Keratinocyte (primary cell): ENCODE results near the gene TTLL8. TPM values are rescaled to one million over a fixed set of nuclear protein-coding genes. Genes with fewer than 3 reads are reported as not detected.

Experiments
- DNase-seq: peaks from one replicate; pipeline ENCODE4 v3.0.0-alpha.2; 2011; ENCODE audit warnings: low read depth, missing footprints, low spot score
- FAIRE-seq: peaks from 2 replicates; lab custom pipeline; 2011; peaks lifted over from hg19 to GRCh38; lab: Jason Lieb, UNC
- H2AFZ ChIP-seq: 2 replicates; pipeline ENCODE4 v1.6.0; 2012; ENCODE audit warnings: low read length, control low read depth, inconsistent platforms; ENCODE audit not compliant: control insufficient read depth
- H3K27ac ChIP-seq: 2 replicates; pipeline ENCODE4 v1.5.1; 2011; ENCODE audit warnings: low read length; ENCODE audit not compliant: control insufficient read depth, insufficient read depth
- H3K27me3 ChIP-seq: 3 replicates; pipeline ENCODE4 v1.6.0; 2011; ENCODE audit warnings: low read length; ENCODE audit not compliant: control insufficient read depth, insufficient read depth; ENCODE audit errors: extremely low read depth
- H3K36me3 ChIP-seq, 2 experiments: 2 replicates in 1 of 2; 3 replicates in 1 of 2; pipeline ENCODE4 v1.5.1; 2011; ENCODE audit warnings: low read length in 2 of 2, mild to moderate bottlenecking in 1 of 2; ENCODE audit not compliant: control insufficient read depth in 2 of 2, insufficient read depth in 2 of 2; ENCODE audit errors: extremely low read depth in 1 of 2
- H3K4me1 ChIP-seq: 3 replicates; pipeline ENCODE4 v1.5.1; 2011; ENCODE audit warnings: low read length; ENCODE audit not compliant: control insufficient read depth, insufficient read depth; ENCODE audit errors: extremely low read depth
- H3K4me2 ChIP-seq: 3 replicates; pipeline ENCODE4 v1.6.0; 2011; ENCODE audit warnings: low read depth, low read length; ENCODE audit not compliant: control insufficient read depth, insufficient read depth; ENCODE audit errors: extremely low read depth
- H3K4me3 ChIP-seq, 3 experiments: fragments of 200-600 bp in 1 of 3; sonication (generic) in 1 of 3; 2 replicates in 2 of 3; 3 replicates in 1 of 3; pipeline ENCODE4 v1.5.1; 2011 to 2016; ENCODE audit warnings: low read length in 3 of 3, mild to moderate bottlenecking in 3 of 3, control low read depth in 2 of 3, inconsistent platforms in 1 of 3, low read depth in 1 of 3, mixed read lengths in 1 of 3, mixed run types in 1 of 3, moderate library complexity in 1 of 3; ENCODE audit not compliant: control insufficient read depth in 2 of 3, insufficient read depth in 2 of 3; ENCODE audit errors: extremely low read depth in 1 of 3
- H3K79me2 ChIP-seq: 2 replicates; pipeline ENCODE4 v1.6.0; 2012; ENCODE audit warnings: low read length; ENCODE audit not compliant: control insufficient read depth, insufficient read depth
- H3K9ac ChIP-seq: 3 replicates; pipeline ENCODE4 v1.6.0; 2011; ENCODE audit warnings: low read length; ENCODE audit not compliant: control insufficient read depth, insufficient read depth; ENCODE audit errors: extremely low read depth
- H3K9me1 ChIP-seq: 3 replicates; pipeline ENCODE4 v1.6.0; 2011; ENCODE audit warnings: low read length; ENCODE audit not compliant: control insufficient read depth, insufficient read depth; ENCODE audit errors: extremely low read depth
- H3K9me3 ChIP-seq: 2 replicates; pipeline ENCODE4 v1.5.1; 2012; ENCODE audit warnings: low read depth, low read length; ENCODE audit not compliant: control insufficient read depth
- H4K20me1 ChIP-seq: 3 replicates; pipeline ENCODE4 v1.6.0; 2011; ENCODE audit warnings: low read length; ENCODE audit not compliant: control insufficient read depth, insufficient read depth; ENCODE audit errors: extremely low read depth
- EZH2 ChIP-seq: IDR thresholded peaks from one replicate; pipeline ENCODE4 v1.6.1; 2012; ENCODE audit warnings: inconsistent platforms, mild to moderate bottlenecking, low read length, moderate library complexity
- dilution Hi-C: fragments of 300-500 bp; cut with MboI; formaldehyde crosslinking; loops from one replicate; pipeline ENCODE4 v1.7.0; 2020; ENCODE audit warnings: low sequenced_read_pairs; ENCODE audit not compliant: extremely low pct_ligation_motif_present
- polyA plus RNA-seq, 5 experiments: library from polyadenylated mRNA; depleted of rRNA in 3 of 5; stranded (reverse) in 3 of 5; stranded (forward) in 1 of 5; unstranded in 1 of 5; fragments of >200 nt; gene quantifications; 1 replicate in 1 of 5; 2 replicates in 3 of 5; 3 replicates in 1 of 5; pipeline versions ENCODE4 v1.2.1 to v1.2.3, GENCODE V29; 2011 to 2012; ENCODE audit warnings: missing spikeins in 2 of 5, low read depth in 1 of 5, low replicate concordance in 1 of 5
- TF ChIP-seq, protein P1 (sequence below), 3 experiments: IDR thresholded peaks in 1 of 3; conservative IDR thresholded peaks in 1 of 3; optimal IDR thresholded peaks in 1 of 3; 2 replicates in 2 of 3; 3 replicates in 1 of 3; pipeline versions ENCODE3 to v1.5.1; 2011; ENCODE audit warnings: low read length in 3 of 3, mild to moderate bottlenecking in 3 of 3, moderate library complexity in 2 of 3, control low read depth in 1 of 3, inconsistent platforms in 1 of 3; ENCODE audit not compliant: insufficient read depth in 2 of 3; ENCODE audit errors: extremely low read depth in 1 of 3

TTLL8 gene
- polyA plus RNA-seq, 1 donor (not counting 4 experiments of a cell fraction or from before 2014, with no cell fraction given), result not detected

DNA sequence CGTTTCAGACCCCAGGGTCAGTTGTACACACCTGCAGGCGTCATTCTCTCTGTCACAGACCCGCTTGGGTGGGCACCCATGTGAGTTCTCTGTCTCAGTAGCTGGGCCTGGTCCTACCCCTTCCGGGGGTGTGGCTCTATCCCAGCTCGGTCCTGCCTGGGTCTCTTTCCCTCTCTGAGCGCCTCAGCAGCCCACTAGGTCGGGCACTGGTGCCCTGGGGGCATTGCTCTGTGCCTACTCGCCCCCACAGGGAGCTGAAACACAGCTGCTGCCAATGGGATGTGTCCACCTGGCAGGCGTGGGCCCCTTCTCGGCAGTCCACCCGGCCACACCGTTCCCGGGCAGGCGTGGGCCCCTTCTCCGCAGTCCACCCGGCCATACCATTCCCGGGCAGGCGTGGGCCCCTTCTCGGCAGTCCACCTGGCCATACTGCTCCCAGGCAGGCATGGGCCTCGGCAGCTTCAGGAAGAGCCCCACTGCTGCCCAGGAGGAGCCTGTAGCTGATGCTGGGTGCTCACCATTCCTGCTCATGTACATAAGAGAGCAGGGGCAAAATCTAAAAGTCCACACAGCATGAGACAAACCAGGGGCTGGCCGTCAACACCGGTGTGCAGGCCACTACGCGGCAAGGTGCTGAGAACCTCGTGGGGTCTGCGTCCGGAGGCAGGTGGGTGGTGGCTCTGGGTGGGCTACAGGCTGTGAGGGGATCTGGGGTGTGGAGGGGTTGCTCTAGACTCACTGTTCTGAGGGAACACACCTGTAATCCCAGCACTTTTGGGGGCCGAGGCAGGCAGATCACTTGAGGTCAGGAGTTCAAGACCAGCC is 14.8 kb upstream of the TTLL8 start:
- Histone ChIP-seq H4K20me1 (no peaks in the 10 kb centered on the region), H3K4me1 (no peaks in the 10 kb centered on the region), H3K9me1 (no peaks in the 10 kb centered on the region), H3K27me3 (peaks cover 11% of the 10 kb centered on the region), H2AFZ (no peak overlapping the region), H3K36me3 (no peaks in the 10 kb centered on the region), H3K9ac (no peak overlapping the region), H3K27ac (no peak overlapping the region), H3K79me2 (no peaks in the 10 kb centered on the region), H3K4me2 (no peak overlapping the region), H3K9me3 (no peaks in the 10 kb centered on the region), H3K4me3 (no peak overlapping the region)
- no peak for FAIRE-seq
- dilution Hi-C loops, result no loop called here
- TF ChIP-seq EZH2, result no peak
- TF ChIP-seq, protein P1, sequence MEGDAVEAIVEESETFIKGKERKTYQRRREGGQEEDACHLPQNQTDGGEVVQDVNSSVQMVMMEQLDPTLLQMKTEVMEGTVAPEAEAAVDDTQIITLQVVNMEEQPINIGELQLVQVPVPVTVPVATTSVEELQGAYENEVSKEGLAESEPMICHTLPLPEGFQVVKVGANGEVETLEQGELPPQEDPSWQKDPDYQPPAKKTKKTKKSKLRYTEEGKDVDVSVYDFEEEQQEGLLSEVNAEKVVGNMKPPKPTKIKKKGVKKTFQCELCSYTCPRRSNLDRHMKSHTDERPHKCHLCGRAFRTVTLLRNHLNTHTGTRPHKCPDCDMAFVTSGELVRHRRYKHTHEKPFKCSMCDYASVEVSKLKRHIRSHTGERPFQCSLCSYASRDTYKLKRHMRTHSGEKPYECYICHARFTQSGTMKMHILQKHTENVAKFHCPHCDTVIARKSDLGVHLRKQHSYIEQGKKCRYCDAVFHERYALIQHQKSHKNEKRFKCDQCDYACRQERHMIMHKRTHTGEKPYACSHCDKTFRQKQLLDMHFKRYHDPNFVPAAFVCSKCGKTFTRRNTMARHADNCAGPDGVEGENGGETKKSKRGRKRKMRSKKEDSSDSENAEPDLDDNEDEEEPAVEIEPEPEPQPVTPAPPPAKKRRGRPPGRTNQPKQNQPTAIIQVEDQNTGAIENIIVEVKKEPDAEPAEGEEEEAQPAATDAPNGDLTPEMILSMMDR (optimal IDR thresholded peaks at IDR 0.05 in 1 of 3, IDR thresholded peaks at IDR 0.05 in 1 of 3, conservative IDR thresholded peaks at IDR 0.05 in 1 of 3; ENCODE audit: extremely low read depth in 1 of 3, insufficient read depth in 2 of 3, low read length in 3 of 3), result no peak
- no peak for DNase-seq

GRCh38 chr22:50072167-50072555 is 14.1 kb upstream of the TTLL8 start:
- Histone ChIP-seq H4K20me1 (no peaks in the 10 kb centered on the region), H3K9me1 (no peaks in the 10 kb centered on the region), H3K9me3 (no peaks in the 10 kb centered on the region), H2AFZ (no peak overlapping the region), H3K4me2 (no peak overlapping the region), H3K4me1 (no peaks in the 10 kb centered on the region), H3K9ac (no peak overlapping the region), H3K4me3 (no peak overlapping the region), H3K27ac (no peak overlapping the region), H3K27me3 (peaks cover 11% of the 10 kb centered on the region), H3K36me3 (no peaks in the 10 kb centered on the region), H3K79me2 (no peaks in the 10 kb centered on the region)
- dilution Hi-C loops, result no loop called here
- FAIRE-seq (no peak), DNase-seq (no peak)
- TF ChIP-seq, protein P1 (optimal IDR thresholded peaks at IDR 0.05 in 1 of 3, IDR thresholded peaks at IDR 0.05 in 1 of 3, conservative IDR thresholded peaks at IDR 0.05 in 1 of 3; ENCODE audit: extremely low read depth in 1 of 3, insufficient read depth in 2 of 3, low read length in 3 of 3), result no peak
- no peak for TF ChIP-seq EZH2
